Mammary epithelial cell (primary cell): ENCODE data around the gene SKAP2.

Source experiments
- CTCF ChIP-seq, 2 donors: IDR thresholded peaks in 1 of 2; conservative IDR thresholded peaks in 1 of 2; 2 replicates each; pipeline ENCODE4 v1.5.1; 2011 to 2012; ENCODE audit warnings: inconsistent platforms in 2 of 2, low read length in 2 of 2, mild to moderate bottlenecking in 2 of 2, control low read depth in 1 of 2, low read depth in 1 of 2; ENCODE audit not compliant: insufficient read depth in 1 of 2; ENCODE audit errors: extremely low read depth in 1 of 2
- EZH2 ChIP-seq: IDR thresholded peaks from 2 replicates; pipeline ENCODE4 v1.6.1; 2012; ENCODE audit warnings: low read length, inconsistent platforms, borderline replicate concordance

GRCh38 chr7:26618898-26619297 is 245.5 kb downstream of the SKAP2 start:
- no peak for TF ChIP-seq CTCF (conservative IDR thresholded peaks at IDR 0.05 in 1 of 2, IDR thresholded peaks at IDR 0.05 in 1 of 2; ENCODE audit: extremely low read depth in 1 of 2, insufficient read depth in 1 of 2, low read depth in 1 of 2, low read length in 2 of 2)
- no peak for TF ChIP-seq EZH2
